Osteoblast (primary cell): ENCODE results near the gene EEF1A2. TPM values are rescaled to one million over a fixed set of nuclear protein-coding genes. Genes with fewer than 3 reads are reported as not detected.

Source experiments
- DNase-seq: peaks from one replicate; pipeline ENCODE4 v3.0.0; 2011; ENCODE audit warnings: low spot score, mixed read lengths; ENCODE audit not compliant: insufficient read length; ENCODE audit errors: missing footprints
- H2AFZ ChIP-seq: 2 replicates; pipeline ENCODE4 v1.6.0; 2011; ENCODE audit warnings: mild to moderate bottlenecking, low read length
- H3K27ac ChIP-seq: 2 replicates; pipeline ENCODE4 v1.5.1; 2011; ENCODE audit warnings: mild to moderate bottlenecking, low read depth, low read length, moderate library complexity
- H3K27me3 ChIP-seq: 2 replicates; pipeline ENCODE4 v1.6.0; 2012; ENCODE audit warnings: mild to moderate bottlenecking, control low read depth, inconsistent platforms, low read length, moderate library complexity; ENCODE audit not compliant: insufficient read depth
- H3K36me3 ChIP-seq: 2 replicates; pipeline ENCODE4 v1.5.1; 2011; ENCODE audit warnings: mild to moderate bottlenecking, low read length, control low read depth, moderate library complexity; ENCODE audit not compliant: insufficient read depth
- H3K4me1 ChIP-seq: 2 replicates; pipeline ENCODE4 v1.5.1; 2011; ENCODE audit warnings: mild to moderate bottlenecking, low read length, control low read depth, moderate library complexity; ENCODE audit not compliant: insufficient read depth
- H3K4me2 ChIP-seq: 2 replicates; pipeline ENCODE4 v1.6.0; 2011; ENCODE audit warnings: mild to moderate bottlenecking, low read length; ENCODE audit not compliant: insufficient read depth
- H3K4me3 ChIP-seq: fragments of 200-600 bp; sonication (generic); 3 replicates; pipeline ENCODE4 v1.5.1; 2012; ENCODE audit warnings: mild to moderate bottlenecking, low read length, inconsistent platforms; ENCODE audit not compliant: insufficient read depth
- H3K79me2 ChIP-seq: 2 replicates; pipeline ENCODE4 v1.6.0; 2012; ENCODE audit warnings: mild to moderate bottlenecking, low read length, control low read depth, inconsistent platforms; ENCODE audit not compliant: insufficient read depth
- H3K9me3 ChIP-seq: 2 replicates; pipeline ENCODE4 v1.5.1; 2011; ENCODE audit warnings: low read depth, low read length, control low read depth
- H4K20me1 ChIP-seq: 2 replicates; pipeline ENCODE4 v1.6.0; 2012; ENCODE audit warnings: mild to moderate bottlenecking, low read length, control low read depth; ENCODE audit not compliant: insufficient read depth
- total RNA-seq: library from RNA; depleted of rRNA; stranded (reverse); fragments of >200 nt; gene quantifications from 2 replicates; pipeline ENCODE4 v1.2.3, GENCODE V29; 2012
- TF ChIP-seq, protein P1 (sequence below): IDR thresholded peaks from 2 replicates; pipeline ENCODE4 v1.5.1; 2011; ENCODE audit warnings: mild to moderate bottlenecking, low read depth, low read length, moderate library complexity; ENCODE audit errors: extremely low read depth

EEF1A2 gene
- total RNA-seq, 1 donor, result not detected

DNA sequence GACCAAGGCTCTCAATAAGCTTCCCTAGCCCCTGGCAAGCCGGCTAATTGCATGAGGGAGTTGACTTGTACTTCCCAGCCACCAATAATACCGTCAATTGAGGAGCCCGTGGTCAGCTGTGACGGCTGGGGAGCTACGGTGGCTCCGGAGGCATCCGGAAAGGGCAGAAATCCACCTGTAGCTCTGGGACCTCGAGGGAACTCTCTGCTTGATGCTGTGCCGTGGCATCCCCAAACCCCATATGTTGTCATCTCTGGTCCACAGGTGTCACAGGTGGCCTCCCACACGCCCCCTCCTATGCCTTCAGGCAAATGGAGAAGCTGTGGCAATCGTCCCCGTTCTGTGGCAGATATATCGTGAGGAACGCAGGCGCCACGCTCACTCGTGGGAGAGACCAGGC is 20.9 kb downstream of the EEF1A2 start:
- H3K27me3 ChIP-seq, result peaks cover 38% of the 10 kb centered on the region
- H3K4me3 ChIP-seq, result no peak overlapping the region
- TF ChIP-seq, protein P1, sequence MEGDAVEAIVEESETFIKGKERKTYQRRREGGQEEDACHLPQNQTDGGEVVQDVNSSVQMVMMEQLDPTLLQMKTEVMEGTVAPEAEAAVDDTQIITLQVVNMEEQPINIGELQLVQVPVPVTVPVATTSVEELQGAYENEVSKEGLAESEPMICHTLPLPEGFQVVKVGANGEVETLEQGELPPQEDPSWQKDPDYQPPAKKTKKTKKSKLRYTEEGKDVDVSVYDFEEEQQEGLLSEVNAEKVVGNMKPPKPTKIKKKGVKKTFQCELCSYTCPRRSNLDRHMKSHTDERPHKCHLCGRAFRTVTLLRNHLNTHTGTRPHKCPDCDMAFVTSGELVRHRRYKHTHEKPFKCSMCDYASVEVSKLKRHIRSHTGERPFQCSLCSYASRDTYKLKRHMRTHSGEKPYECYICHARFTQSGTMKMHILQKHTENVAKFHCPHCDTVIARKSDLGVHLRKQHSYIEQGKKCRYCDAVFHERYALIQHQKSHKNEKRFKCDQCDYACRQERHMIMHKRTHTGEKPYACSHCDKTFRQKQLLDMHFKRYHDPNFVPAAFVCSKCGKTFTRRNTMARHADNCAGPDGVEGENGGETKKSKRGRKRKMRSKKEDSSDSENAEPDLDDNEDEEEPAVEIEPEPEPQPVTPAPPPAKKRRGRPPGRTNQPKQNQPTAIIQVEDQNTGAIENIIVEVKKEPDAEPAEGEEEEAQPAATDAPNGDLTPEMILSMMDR, result no peak
- H3K4me1 ChIP-seq, result no peaks in the 10 kb centered on the region
- no peaks in the 10 kb centered on the region for H3K36me3 ChIP-seq
- DNase-seq, result no peak
- no peaks in the 10 kb centered on the region for H3K9me3 ChIP-seq
- H3K4me2 ChIP-seq, result no peak overlapping the region
- H3K79me2 ChIP-seq, result no peaks in the 10 kb centered on the region
- no peak overlapping the region for H2AFZ ChIP-seq
- no peaks in the 10 kb centered on the region for H4K20me1 ChIP-seq
- no peak overlapping the region for H3K27ac ChIP-seq

DNA sequence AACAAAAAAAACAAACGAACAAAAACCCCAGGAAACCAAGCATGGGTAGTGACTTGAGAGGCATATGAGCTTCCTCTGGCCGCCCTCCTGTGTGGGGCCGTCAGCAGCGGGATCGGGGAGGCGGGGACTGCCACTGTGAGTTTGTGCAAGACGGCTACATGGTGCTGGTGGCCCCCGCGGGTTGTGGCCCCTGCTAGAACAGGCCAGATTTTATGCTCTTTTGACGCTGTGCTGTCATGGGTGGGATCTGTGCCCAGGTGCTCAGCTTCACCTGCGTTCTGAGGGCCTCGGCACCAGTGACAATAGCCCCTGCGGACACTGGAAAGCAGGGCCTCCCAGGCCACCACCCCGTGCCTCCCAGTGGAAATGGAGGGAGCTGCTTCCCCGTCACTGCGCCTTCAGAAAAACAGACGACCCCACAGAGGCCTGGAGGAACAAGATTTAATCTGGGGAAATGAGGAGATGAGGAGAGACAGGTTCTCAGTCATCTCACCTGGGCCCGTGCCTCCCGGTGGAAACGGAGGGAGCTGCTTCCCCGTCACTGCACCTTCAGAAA is 21.7 kb downstream of the EEF1A2 start:
- Histone ChIP-seq H2AFZ (no peak overlapping the region), H3K4me3 (no peak overlapping the region), H3K4me1 (no peaks in the 10 kb centered on the region), H3K27ac (no peak overlapping the region), H4K20me1 (no peaks in the 10 kb centered on the region), H3K79me2 (no peaks in the 10 kb centered on the region), H3K9me3 (no peaks in the 10 kb centered on the region), H3K4me2 (no peak overlapping the region), H3K36me3 (no peaks in the 10 kb centered on the region), H3K27me3 (peaks cover 37% of the 10 kb centered on the region)
- TF ChIP-seq, protein P1, result no peak
- DNase-seq, result no peak

DNA sequence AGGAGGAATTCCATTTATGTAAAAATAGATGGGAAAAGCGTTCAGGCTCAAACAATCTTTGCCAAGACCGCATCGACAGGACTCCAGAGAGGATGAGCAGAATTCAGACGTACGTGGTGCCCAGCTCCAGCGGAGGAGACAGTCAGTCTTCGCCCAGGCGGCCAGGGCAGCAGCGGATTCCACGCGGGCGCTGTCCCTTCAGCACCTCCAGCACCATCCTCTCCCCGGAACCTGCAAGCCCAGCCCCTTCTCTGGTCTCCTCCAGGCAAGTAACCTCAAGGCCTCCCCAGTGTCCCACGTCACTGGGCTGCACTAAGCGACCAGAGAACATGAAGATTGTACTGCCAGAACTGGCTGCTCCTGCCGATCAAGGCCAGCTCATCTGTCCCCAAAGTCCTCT is 23.7 kb downstream of the EEF1A2 start:
- no peaks in the 10 kb centered on the region for H3K79me2 ChIP-seq
- TF ChIP-seq, protein P1, result no peak
- no peak overlapping the region for H3K4me3 ChIP-seq
- peak; percentile 96 for DNase-seq
- no peak overlapping the region for H3K27ac ChIP-seq
- H3K27me3 ChIP-seq, result peaks cover 48% of the 10 kb centered on the region
- H3K4me2 ChIP-seq, result no peak overlapping the region
- H4K20me1 ChIP-seq, result no peaks in the 10 kb centered on the region
- H3K9me3 ChIP-seq, result no peaks in the 10 kb centered on the region
- H2AFZ ChIP-seq, result no peak overlapping the region
- H3K36me3 ChIP-seq, result no peaks in the 10 kb centered on the region
- H3K4me1 ChIP-seq, result no peaks in the 10 kb centered on the region

DNA sequence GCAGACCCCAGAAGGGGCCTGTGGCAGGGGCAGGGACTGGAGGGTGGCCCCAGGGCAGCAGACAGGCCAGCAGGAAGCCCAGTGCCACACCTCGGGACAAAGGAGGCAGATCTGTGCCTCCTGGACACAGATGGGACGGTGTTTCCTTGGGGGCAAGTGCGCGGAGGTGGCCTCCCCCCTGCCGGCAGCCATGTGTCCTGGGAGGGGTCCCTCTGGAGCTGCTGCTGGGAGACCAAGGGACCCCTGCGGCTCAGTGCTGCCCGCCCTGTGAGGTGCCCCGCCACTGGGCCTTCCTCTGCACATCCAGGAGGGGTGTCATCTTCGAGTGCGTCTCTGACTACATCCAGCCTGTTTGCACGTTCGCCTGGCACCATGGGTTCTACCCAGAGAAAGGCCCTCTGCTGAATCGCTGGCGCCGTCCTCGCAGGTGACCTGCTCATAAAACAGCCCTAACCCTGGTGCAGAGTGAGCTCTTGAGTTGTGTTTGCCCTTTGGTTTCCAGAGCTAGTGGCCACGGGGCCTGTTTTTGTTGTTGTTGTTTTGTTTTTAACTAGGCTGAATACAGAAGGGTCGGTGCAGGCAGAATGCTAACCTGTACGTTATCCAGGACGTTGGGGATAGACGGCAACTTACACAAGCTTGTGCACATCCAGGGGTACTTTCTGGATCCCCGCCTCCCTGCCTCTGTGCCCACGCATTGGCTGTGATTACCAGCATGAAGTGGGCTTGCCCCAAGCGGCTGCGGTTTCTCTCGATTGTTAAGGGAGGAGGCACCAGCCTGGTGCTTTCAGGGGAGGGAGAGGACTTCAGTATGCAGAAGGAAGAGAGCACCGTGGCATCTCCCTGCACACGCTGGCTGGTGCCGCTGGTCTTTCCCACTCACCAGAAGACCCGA is 25.1 kb downstream of the EEF1A2 start:
- H3K9me3 ChIP-seq, result no peaks in the 10 kb centered on the region
- no peak for DNase-seq
- peaks cover 48% of the 10 kb centered on the region for H3K27me3 ChIP-seq
- no peak overlapping the region for H3K4me3 ChIP-seq
- H3K36me3 ChIP-seq, result no peaks in the 10 kb centered on the region
- H3K4me1 ChIP-seq, result no peaks in the 10 kb centered on the region
- no peaks in the 10 kb centered on the region for H4K20me1 ChIP-seq
- H3K27ac ChIP-seq, result no peak overlapping the region
- H3K4me2 ChIP-seq, result no peak overlapping the region
- TF ChIP-seq, protein P1, result no peak
- no peak overlapping the region for H2AFZ ChIP-seq
- H3K79me2 ChIP-seq, result no peaks in the 10 kb centered on the region
